ENCODE measurements around the gene CCDC121. TPM values are rescaled to one million over a fixed set of nuclear protein-coding genes. Genes with fewer than 3 reads are reported as not detected.

CCDC121 gene
- total RNA-seq, 6 experiments from 2014 or later: 0.52 to 1.2 (median 0.97) TPM

DNA sequence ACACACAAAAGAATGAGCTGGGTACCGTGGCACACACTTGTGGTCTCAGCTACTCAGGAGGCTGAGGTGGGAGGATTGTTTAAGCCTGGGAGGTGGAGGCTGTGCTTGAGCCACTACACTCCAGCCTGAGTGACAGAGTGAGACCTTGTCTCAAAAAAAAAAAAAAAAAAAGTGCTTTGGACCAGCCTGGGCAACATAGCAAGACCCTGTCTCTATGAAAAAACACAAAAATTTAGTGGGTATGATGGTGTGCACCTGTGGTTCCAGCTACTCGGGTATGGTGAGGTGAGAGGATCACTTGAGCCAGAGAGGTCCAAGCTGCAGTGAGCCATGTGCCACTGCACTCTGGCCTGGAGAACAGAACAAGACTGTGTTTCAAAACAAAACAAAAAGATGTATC is 35.6 kb downstream of the CCDC121 start:
- TF ChIP-seq, protein P1, sequence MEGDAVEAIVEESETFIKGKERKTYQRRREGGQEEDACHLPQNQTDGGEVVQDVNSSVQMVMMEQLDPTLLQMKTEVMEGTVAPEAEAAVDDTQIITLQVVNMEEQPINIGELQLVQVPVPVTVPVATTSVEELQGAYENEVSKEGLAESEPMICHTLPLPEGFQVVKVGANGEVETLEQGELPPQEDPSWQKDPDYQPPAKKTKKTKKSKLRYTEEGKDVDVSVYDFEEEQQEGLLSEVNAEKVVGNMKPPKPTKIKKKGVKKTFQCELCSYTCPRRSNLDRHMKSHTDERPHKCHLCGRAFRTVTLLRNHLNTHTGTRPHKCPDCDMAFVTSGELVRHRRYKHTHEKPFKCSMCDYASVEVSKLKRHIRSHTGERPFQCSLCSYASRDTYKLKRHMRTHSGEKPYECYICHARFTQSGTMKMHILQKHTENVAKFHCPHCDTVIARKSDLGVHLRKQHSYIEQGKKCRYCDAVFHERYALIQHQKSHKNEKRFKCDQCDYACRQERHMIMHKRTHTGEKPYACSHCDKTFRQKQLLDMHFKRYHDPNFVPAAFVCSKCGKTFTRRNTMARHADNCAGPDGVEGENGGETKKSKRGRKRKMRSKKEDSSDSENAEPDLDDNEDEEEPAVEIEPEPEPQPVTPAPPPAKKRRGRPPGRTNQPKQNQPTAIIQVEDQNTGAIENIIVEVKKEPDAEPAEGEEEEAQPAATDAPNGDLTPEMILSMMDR (IDR thresholded peaks at IDR 0.05): no peak
- Mint-ChIP-seq H3K4me3 (no peak overlapping the region), H3K27ac (no peak overlapping the region), H3K36me3 (ENCODE audit: low read depth) (peaks cover 52% of the 10 kb centered on the region), H3K9me3 (peaks cover 24% of the 10 kb centered on the region), H3K4me1 (ENCODE audit: low read depth) (peaks cover 29% of the 10 kb centered on the region), H3K27me3 (ENCODE audit: insufficient read depth) (no peaks in the 10 kb centered on the region)
- no peak for DNase-seq

DNA sequence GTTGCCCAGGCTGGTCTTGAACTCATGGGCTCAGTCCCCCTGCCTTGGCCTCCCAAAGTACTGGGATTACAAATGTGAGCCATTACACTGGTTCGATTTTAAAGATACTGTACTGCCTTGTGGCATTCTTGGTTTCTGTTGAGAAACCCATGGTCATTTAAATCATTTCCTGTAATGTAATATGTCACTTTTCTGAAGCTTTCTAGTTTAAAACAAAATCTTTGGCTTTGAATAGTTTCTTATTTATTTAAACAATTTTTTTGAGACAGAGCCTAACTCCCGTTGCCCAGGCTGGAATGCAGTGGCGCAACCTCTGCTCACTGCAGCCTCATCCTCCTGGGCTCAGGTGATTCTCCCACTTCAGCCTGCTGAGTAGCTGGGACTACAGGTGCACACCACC is 37.1 kb downstream of the CCDC121 start:
- Mint-ChIP-seq H3K36me3 (ENCODE audit: low read depth) (peaks cover 54% of the 10 kb centered on the region), H3K4me1 (ENCODE audit: low read depth) (peaks cover 31% of the 10 kb centered on the region), H3K27me3 (ENCODE audit: insufficient read depth) (no peaks in the 10 kb centered on the region), H3K9me3 (peaks cover 24% of the 10 kb centered on the region), H3K27ac (no peak overlapping the region), H3K4me3 (no peak overlapping the region)
- TF ChIP-seq, protein P1 (IDR thresholded peaks at IDR 0.05): no peak
- no peak for DNase-seq

DNA sequence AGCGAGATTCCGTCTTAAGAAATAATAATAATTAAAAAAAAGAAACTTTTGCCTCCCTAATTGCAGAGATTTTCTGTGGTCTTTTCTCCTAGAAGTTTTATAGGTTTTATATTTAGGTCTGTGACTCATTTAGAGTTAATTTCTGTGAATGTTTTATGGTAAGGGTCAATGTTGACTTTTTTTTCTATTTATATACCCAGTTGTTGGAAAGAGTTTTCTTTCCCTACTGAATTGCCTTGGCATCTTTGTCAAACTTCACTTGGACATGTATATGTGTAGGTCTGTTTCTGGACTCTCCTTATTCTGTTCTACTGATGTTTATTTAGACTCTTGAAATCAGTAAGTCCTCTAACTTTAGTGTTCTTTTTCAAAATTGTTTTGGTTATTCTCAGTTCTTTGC is 40.5 kb downstream of the CCDC121 start:
- DNase-seq: no peak
- peaks cover 50% of the 10 kb centered on the region for H3K4me1 Mint-ChIP-seq (ENCODE audit: low read depth)
- H3K36me3 Mint-ChIP-seq (ENCODE audit: low read depth): peaks cover 40% of the 10 kb centered on the region
- peak overlapping the region; percentile 48; the same call in 1 of the 2 replicates for H3K4me3 Mint-ChIP-seq
- H3K27ac Mint-ChIP-seq: 0 out of 2 replicates have a peak overlapping the region, but pooled peaks have one; percentile 16
- peaks cover 10% of the 10 kb centered on the region for H3K9me3 Mint-ChIP-seq
- no peaks in the 10 kb centered on the region for H3K27me3 Mint-ChIP-seq (ENCODE audit: insufficient read depth)
- TF ChIP-seq, protein P1 (IDR thresholded peaks at IDR 0.05): no peak

DNA sequence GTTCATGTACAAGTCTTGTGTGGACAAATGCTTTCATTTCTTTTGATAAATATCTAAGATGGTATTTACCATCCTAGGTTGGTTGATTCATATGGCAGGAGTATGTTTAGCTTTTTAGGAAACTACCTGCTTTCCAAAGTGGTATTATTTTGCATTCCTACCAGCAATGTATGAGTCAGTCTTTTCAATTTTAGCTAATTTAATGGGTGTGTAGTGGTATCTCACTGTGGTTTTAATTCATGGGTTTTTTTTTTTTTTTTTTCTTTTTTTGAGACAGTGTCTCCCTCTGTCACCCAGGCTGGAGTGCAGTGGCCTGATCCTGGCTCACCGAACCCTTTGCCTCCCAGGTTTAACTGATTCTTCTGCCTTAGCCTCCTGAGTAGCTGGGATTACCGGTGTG is 41.8 kb downstream of the CCDC121 start:
- Mint-ChIP-seq H3K27me3 (ENCODE audit: insufficient read depth) (no peaks in the 10 kb centered on the region), H3K36me3 (ENCODE audit: low read depth) (peaks cover 42% of the 10 kb centered on the region), H3K4me1 (ENCODE audit: low read depth) (peaks cover 55% of the 10 kb centered on the region), H3K9me3 (peaks cover 6% of the 10 kb centered on the region), H3K27ac (no peak overlapping the region; the same call in 1 of the 2 replicates), H3K4me3 (no peak overlapping the region)
- DNase-seq: no peak
- TF ChIP-seq, protein P1 (IDR thresholded peaks at IDR 0.05): no peak

DNA sequence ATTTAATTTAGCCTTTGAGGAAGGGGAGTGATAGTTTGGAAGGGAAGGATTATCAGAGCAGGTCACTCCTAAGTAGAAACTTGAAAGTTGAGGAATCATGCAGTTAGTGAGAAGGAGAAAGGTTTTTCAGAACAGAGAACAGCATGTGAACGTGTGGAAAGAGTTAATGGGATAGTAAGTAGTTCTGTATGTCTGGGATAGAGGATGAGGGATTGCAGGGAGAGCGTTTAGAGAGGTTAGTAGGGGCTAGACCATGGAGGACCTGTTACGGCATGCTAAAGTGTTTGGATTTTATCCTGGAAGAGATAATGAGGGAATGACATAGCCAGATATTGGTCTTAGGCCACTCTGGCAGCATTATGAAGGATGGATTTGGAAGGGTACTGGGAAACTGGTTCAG is 44.2 kb downstream of the CCDC121 start:
- peaks cover 55% of the 10 kb centered on the region for H3K4me1 Mint-ChIP-seq (ENCODE audit: low read depth)

More for the DNA sequence above, 44.2 kb downstream of the CCDC121 start:
- Mint-ChIP-seq H3K36me3 (ENCODE audit: low read depth) (peaks cover 35% of the 10 kb centered on the region), H3K27ac (no peak overlapping the region), H3K4me3 (peak overlapping the region; percentile 95), H3K27me3 (ENCODE audit: insufficient read depth) (no peaks in the 10 kb centered on the region), H3K9me3 (peaks cover 8% of the 10 kb centered on the region)
- DNase-seq: no peak
- TF ChIP-seq, protein P1 (IDR thresholded peaks at IDR 0.05): no peak

Measured in HFFc6 (cell line).